Measurements from ENCODE around the gene HOXA13. TPM values are rescaled to one million over a fixed set of nuclear protein-coding genes. Genes with fewer than 3 reads are reported as not detected.

Gene HOXA13
- total RNA-seq, 4 donors from 2014 or later, result 0.82 to 2.4 (median 1.7) TPM

DNA sequence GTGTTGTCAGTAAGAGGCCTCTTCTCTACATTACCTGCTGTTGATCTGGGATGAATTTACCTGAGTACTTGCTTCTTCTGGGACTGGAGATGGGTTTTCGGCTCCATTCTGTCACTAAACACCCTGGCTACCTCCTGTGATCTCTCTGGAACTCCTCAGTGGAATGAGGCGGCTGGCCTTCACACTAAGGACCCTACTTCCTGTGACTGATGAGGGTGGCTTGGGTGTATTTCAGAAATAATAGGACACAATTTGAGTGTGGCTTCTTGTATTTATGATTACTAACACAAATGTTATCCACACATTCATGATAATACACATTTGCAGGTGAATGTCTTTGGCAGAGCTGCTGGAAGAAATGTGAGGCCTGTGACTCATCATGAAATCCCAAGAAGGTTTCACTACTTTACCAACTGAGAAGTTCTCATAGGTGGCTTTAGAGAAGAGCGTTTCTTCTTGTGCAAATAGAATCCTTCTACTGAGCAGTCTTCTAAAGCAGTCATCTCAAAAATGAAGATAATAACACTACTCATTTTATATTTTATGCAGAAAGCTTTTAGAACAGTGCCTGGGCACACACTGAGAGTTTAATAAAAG lies 21.4 kb upstream of the HOXA13 start:
- Histone ChIP-seq H3K27me3 (peaks cover 38 to 57% (median 45%) of the 10 kb centered on the region in 3 donors), H3K4me3 (no peak overlapping the region), H3K9me3 (no peaks in the 10 kb centered on the region), H3K27ac (no peak overlapping the region), H3K4me1 (peaks cover 0 to 8% of the 10 kb centered on the region in 2 donors), H3K36me3 (no peaks in the 10 kb centered on the region)
- in situ Hi-C loops (cut with MboI; ENCODE audit: low sequenced_read_pairs in 4 of 4) (loop anchor here in 3 of 4 donors (10.0 to 25.0 kb wide), 4 partner anchors 341 to 691 kb away; no protein-coding TSS in a partner anchor), intact Hi-C loops (cut with DNase I; ENCODE audit: low total_unique reads) (no loop called here)
- no peak for TF ChIP-seq POLR2A (IDR thresholded peaks at IDR 0.05)
- no peak for TF ChIP-seq CTCF (IDR thresholded peaks at IDR 0.05 in 4 of 5, conservative IDR thresholded peaks at IDR 0.05 in 1 of 5)
- ATAC-seq (no peak), DNase-seq (no peak)

- DNase-seq (no peak), ATAC-seq (no peak)
- no peak overlapping the region for H3K4me3 ChIP-seq
- in situ Hi-C loops (cut with MboI; ENCODE audit: low sequenced_read_pairs in 4 of 4) (loop anchor here in 3 of 4 donors (10.0 to 25.0 kb wide), 4 partner anchors 342 to 692 kb away; no protein-coding TSS in a partner anchor), intact Hi-C loops (cut with DNase I; ENCODE audit: low total_unique reads) (no loop called here)
- H3K36me3 ChIP-seq, result no peaks in the 10 kb centered on the region
- peaks cover 30 to 49% (median 38%) of the 10 kb centered on the region in 3 donors for H3K27me3 ChIP-seq
- TF ChIP-seq POLR2A (IDR thresholded peaks at IDR 0.05), result no peak
- TF ChIP-seq CTCF (IDR thresholded peaks at IDR 0.05 in 4 of 5, conservative IDR thresholded peaks at IDR 0.05 in 1 of 5), result no peak
- no peak overlapping the region for H3K27ac ChIP-seq
- no peaks in the 10 kb centered on the region for H3K9me3 ChIP-seq
- peaks cover 0 to 5% of the 10 kb centered on the region in 2 donors for H3K4me1 ChIP-seq
These were observed 20.6 kb upstream of the HOXA13 start for GRCh38 chr7:27220440-27220955.

DNA sequence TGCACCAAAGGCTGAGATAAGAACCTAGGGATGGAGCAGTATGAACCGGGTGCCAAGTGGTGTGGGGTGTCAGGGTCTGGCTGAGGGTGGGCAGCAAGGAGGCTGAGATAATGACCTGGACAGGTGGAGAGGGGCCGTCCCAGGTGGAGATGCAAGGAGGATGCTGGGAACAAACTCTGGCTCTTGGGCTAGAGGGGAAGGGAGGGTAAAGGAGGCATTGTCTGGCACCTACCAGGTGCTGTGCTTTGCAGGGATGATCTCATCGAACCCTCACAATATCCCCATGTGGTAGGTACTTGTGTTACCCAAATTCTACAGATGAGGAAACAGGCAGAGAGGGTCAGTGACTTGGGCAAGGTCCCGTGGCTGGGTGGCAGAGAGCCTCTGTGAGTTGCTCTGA lies 19.9 kb upstream of the HOXA13 start:
- H3K9me3 ChIP-seq, result no peaks in the 10 kb centered on the region
- ATAC-seq (no peak), DNase-seq (no peak)
- TF ChIP-seq POLR2A (IDR thresholded peaks at IDR 0.05) (no peak), CTCF (IDR thresholded peaks at IDR 0.05 in 4 of 5, conservative IDR thresholded peaks at IDR 0.05 in 1 of 5) (no peak)
- no peaks in the 10 kb centered on the region for H3K4me1 ChIP-seq
- no peaks in the 10 kb centered on the region for H3K36me3 ChIP-seq
- no peak overlapping the region for H3K4me3 ChIP-seq
- H3K27me3 ChIP-seq, result peaks cover 23 to 42% (median 31%) of the 10 kb centered on the region in 3 donors
- H3K27ac ChIP-seq, result no peak overlapping the region
- intact Hi-C loops (cut with DNase I; ENCODE audit: low total_unique reads), result no loop called here
- in situ Hi-C loops (cut with MboI; ENCODE audit: low sequenced_read_pairs in 4 of 4), result loop anchor here in 3 of 4 donors (10.0 to 25.0 kb wide), 4 partner anchors 342 to 692 kb away; no protein-coding TSS in a partner anchor

DNA sequence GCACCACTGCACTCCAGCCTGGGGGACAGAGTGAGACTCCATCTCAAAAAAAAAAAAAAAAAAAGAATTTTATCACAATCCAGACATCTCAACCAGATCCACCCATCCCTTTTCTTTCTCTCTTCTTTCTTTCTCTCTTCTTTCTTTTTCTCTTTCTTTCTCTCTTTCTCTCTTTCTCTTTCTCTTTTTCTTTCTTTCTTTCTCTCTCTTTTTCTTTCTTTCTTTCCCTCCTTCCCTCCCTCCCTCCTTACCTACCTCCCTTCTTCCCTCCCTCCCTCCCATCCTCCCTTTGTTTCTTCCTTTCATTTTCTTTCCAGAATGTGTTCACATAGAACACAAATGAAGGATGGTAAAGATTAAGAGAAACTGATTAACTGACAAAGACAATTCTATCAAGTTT lies 18.1 kb upstream of the HOXA13 start:
- TF ChIP-seq CTCF (IDR thresholded peaks at IDR 0.05 in 4 of 5, conservative IDR thresholded peaks at IDR 0.05 in 1 of 5) (no peak), POLR2A (IDR thresholded peaks at IDR 0.05) (no peak)
- Histone ChIP-seq H3K27me3 (peaks cover 4 to 34% (median 24%) of the 10 kb centered on the region in 3 donors), H3K4me1 (no peaks in the 10 kb centered on the region), H3K9me3 (no peaks in the 10 kb centered on the region), H3K4me3 (no peak overlapping the region), H3K27ac (no peak overlapping the region), H3K36me3 (no peaks in the 10 kb centered on the region)
- ATAC-seq (no peak), DNase-seq (no peak)
- in situ Hi-C loops (cut with MboI; ENCODE audit: low sequenced_read_pairs in 4 of 4), result loop anchor here in 3 of 4 donors (25.0 kb wide), 3 partner anchors 344 to 694 kb away; no protein-coding TSS in a partner anchor
- intact Hi-C loops (cut with DNase I; ENCODE audit: low total_unique reads), result no loop called here
